Activated T-cell treated with anti-CD3 and anti-CD28 coated beads for 24 hours (primary cell): ENCODE measurements around the gene RASL11B.

Experiments used
- DNase-seq: peaks from one replicate; pipeline ENCODE4 v3.0.0-alpha.2; 2020; ENCODE audit warnings: low read depth

The RASL11B gene

GRCh38 chr4:52915730-52916300, 53.7 kb downstream of the RASL11B start:
- DNase-seq = no peak
